Transverse colon (tissue), 4 donors: ENCODE measurements around the gene ABCA12. TPM values are rescaled to one million over a fixed set of nuclear protein-coding genes. Genes with fewer than 3 reads are reported as not detected.

ENCODE experiments used
- DNase-seq: peaks from one replicate; pipeline ENCODE4 v3.0.0-alpha.2; 2019
- H3K27ac ChIP-seq, 4 donors: fragments of 200-600 bp; sonication (generic); 2 replicates each; pipeline ENCODE4 v1.5.1; 2016 to 2018; ENCODE audit warnings: inconsistent platforms in 4 of 4
- H3K27me3 ChIP-seq: fragments of 200-600 bp; sonication (generic); 2 replicates; pipeline ENCODE4 v1.5.1; 2017; ENCODE audit warnings: inconsistent platforms
- H3K36me3 ChIP-seq, 4 donors: fragments of 200-600 bp; sonication (generic); 2 replicates each; pipeline ENCODE4 v1.5.1; 2017 to 2019; ENCODE audit warnings: inconsistent platforms in 4 of 4
- H3K4me1 ChIP-seq, 4 donors: fragments of 200-600 bp; sonication (generic); 2 replicates each; pipeline ENCODE4 v1.5.1; 2017 to 2020; ENCODE audit warnings: inconsistent platforms in 4 of 4
- H3K4me3 ChIP-seq, 4 donors: fragments of 200-600 bp; sonication (generic); 1 replicate in 1 of 4; 2 replicates in 3 of 4; pipeline versions ENCODE4 v1.5.1 to v1.6.1; 2017 to 2019; ENCODE audit warnings: inconsistent platforms in 4 of 4
- H3K9me3 ChIP-seq, 2 donors: fragments of 200-600 bp; sonication (generic); 2 replicates each; pipeline ENCODE4 v1.5.1; 2017 to 2019; ENCODE audit warnings: inconsistent platforms in 2 of 2
- EP300 ChIP-seq: sonication (generic); formaldehyde crosslinking; IDR thresholded peaks from one replicate; pipeline ENCODE4 v1.6.1; 2017; ENCODE audit warnings: antibody characterized with exemption, low read depth
- POLR2A ChIP-seq: fragments of 450-650 bp; IDR thresholded peaks from one replicate; pipeline ENCODE4 v1.6.1; 2016; ENCODE audit warnings: antibody characterized with exemption, mild to moderate bottlenecking, moderate library complexity
- POLR2AphosphoS5 ChIP-seq, 3 donors: sonication (generic); formaldehyde crosslinking; IDR thresholded peaks; one replicate each; pipeline ENCODE4 v1.6.1; 2016; ENCODE audit warnings: antibody characterized with exemption in 3 of 3
- WGBS, 2 donors: methylation state at CpG; one replicate each; pipeline ENCODE4 v1.1.5; 2018; ENCODE audit warnings: low coverage in 1 of 2; 5-methylcytosine and 5-hydroxymethylcytosine counted together
- in situ Hi-C, 4 donors: fragments of 200-750 bp; cut with MboI; loops; one replicate each; pipeline versions ENCODE4 v1.15.0 to v1.15.1; 2017; ENCODE audit warnings: low sequenced_read_pairs in 3 of 4, low pct_ligation_motif_present in 1 of 4, low pct_unique_long_range_greater_than_20kb in 1 of 4
- intact Hi-C: fragments of 100-400 bp; cut with DNase I; formaldehyde crosslinking; loops from one replicate; pipeline ENCODE4 v1.15.1; 2023; ENCODE audit warnings: low total_unique reads
- total RNA-seq, 4 donors: library from RNA; depleted of rRNA; stranded (reverse); fragments of >200 nt; gene quantifications; one replicate each; pipeline ENCODE4 v1.1.0, GENCODE V29; 2016
- TF ChIP-seq, protein P1 (sequence below), 5 experiments: fragments of 200-600 bp in 3 of 5; fragments of 450-650 bp in 2 of 5; sonication (generic) in 3 of 5; IDR thresholded peaks; 1 replicate in 2 of 5; 2 replicates in 3 of 5; pipeline ENCODE4 v1.5.1; 2016 to 2017; ENCODE audit warnings: antibody characterized with exemption in 5 of 5, inconsistent platforms in 3 of 5, mild to moderate bottlenecking in 2 of 5, moderate library complexity in 1 of 5

ABCA12 gene
- total RNA-seq, 4 donors from 2014 or later, result 0.14 to 0.16 TPM; not detected in 2

DNA sequence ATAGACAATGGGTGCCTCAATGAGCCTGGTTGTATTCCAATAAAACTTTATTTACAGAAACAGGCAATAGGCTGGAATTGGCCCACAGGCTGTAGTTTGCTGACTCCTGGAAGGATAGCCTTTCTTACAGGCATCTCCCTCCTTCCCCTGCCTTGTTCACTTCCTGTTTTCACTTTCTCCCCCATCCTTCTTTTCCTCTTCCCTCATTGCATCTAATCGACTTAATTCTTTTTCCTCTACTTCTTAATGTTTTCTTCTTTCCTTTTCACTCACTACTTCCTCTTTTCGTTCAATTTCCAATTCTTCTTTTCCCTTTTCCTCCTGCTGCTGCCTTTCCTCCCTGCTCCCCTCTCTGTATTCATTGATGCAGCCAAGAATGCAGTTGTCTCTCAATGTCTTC is 70.0 kb downstream of the ABCA12 start:
- Histone ChIP-seq H3K4me3 (no peak overlapping the region), H3K36me3 (no peaks in the 10 kb centered on the region), H3K27ac (no peak overlapping the region), H3K27me3 (no peaks in the 10 kb centered on the region), H3K4me1 (no peaks in the 10 kb centered on the region), H3K9me3 (no peaks in the 10 kb centered on the region)
- DNase-seq, result no peak
- TF ChIP-seq POLR2AphosphoS5 (IDR thresholded peaks at IDR 0.05) (no peak), POLR2A (no peak), EP300 (no peak)
- TF ChIP-seq, protein P1, sequence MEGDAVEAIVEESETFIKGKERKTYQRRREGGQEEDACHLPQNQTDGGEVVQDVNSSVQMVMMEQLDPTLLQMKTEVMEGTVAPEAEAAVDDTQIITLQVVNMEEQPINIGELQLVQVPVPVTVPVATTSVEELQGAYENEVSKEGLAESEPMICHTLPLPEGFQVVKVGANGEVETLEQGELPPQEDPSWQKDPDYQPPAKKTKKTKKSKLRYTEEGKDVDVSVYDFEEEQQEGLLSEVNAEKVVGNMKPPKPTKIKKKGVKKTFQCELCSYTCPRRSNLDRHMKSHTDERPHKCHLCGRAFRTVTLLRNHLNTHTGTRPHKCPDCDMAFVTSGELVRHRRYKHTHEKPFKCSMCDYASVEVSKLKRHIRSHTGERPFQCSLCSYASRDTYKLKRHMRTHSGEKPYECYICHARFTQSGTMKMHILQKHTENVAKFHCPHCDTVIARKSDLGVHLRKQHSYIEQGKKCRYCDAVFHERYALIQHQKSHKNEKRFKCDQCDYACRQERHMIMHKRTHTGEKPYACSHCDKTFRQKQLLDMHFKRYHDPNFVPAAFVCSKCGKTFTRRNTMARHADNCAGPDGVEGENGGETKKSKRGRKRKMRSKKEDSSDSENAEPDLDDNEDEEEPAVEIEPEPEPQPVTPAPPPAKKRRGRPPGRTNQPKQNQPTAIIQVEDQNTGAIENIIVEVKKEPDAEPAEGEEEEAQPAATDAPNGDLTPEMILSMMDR (IDR thresholded peaks at IDR 0.05), result no peak
- 35 to 46% methylated on average over 2 of the region's 2 CpGs for WGBS, 2 donors
- intact Hi-C loops (no loop called here), in situ Hi-C loops (no loop called here)

DNA sequence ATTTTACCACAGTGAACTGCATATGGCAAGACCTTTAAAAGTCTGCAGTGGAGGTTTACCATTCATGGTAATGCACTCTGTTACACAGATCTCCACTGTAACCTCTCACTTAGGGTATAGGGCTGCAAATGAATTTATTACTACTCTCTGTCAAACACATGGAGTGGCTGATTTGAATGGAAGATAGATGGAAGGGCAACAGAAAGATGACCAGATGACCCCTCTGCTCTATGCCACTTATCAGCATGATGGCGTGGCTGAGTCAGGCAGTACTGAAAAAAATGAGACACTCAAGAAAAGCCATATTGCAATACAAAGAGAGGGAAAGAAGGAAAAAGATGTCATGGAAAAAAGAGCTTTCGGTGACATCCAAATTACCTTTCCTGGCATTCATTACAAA is 72.3 kb downstream of the ABCA12 start:
- H3K36me3 ChIP-seq, result no peaks in the 10 kb centered on the region
- DNase-seq, result no peak
- no peaks in the 10 kb centered on the region for H3K4me1 ChIP-seq
- no peaks in the 10 kb centered on the region for H3K27me3 ChIP-seq
- TF ChIP-seq POLR2A (no peak), POLR2AphosphoS5 (IDR thresholded peaks at IDR 0.05) (no peak), EP300 (no peak)
- TF ChIP-seq, protein P1 (IDR thresholded peaks at IDR 0.05), result no peak
- H3K27ac ChIP-seq, result no peak overlapping the region
- intact Hi-C loops, result no loop called here
- no peak overlapping the region for H3K4me3 ChIP-seq
- in situ Hi-C loops, result no loop called here
- H3K9me3 ChIP-seq, result no peaks in the 10 kb centered on the region
- WGBS, 2 donors, result 70 to 81% methylated on average over 2 of the region's 2 CpGs

DNA sequence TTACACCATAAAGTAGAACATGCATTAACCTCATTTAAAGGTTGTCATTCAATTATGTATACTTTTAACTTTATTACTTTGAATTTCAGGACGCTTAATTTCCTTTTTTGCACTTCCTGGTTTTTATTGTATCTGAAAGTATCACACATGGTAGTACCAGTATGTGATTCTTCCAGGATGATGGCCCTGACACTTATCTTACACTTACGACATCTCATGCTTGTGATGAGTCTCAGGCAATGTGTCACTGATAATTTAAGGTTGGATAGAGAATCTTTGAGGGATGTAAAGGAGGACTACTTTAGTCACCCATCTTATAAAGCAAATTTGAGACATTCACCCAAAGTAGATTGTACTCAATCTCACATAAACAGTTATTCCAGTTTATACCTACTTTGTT is 74.9 kb downstream of the ABCA12 start:
- intact Hi-C loops, result no loop called here
- Histone ChIP-seq H3K27me3 (no peaks in the 10 kb centered on the region), H3K9me3 (no peaks in the 10 kb centered on the region), H3K4me1 (no peaks in the 10 kb centered on the region), H3K36me3 (no peaks in the 10 kb centered on the region), H3K27ac (no peak overlapping the region), H3K4me3 (no peak overlapping the region)
- in situ Hi-C loops, result no loop called here
- 45 to 48% methylated on average over 2 of the region's 2 CpGs for WGBS, 2 donors
- no peak for DNase-seq
- TF ChIP-seq POLR2A (no peak), POLR2AphosphoS5 (IDR thresholded peaks at IDR 0.05) (no peak), EP300 (no peak)
- TF ChIP-seq, protein P1 (IDR thresholded peaks at IDR 0.05), result no peak

DNA sequence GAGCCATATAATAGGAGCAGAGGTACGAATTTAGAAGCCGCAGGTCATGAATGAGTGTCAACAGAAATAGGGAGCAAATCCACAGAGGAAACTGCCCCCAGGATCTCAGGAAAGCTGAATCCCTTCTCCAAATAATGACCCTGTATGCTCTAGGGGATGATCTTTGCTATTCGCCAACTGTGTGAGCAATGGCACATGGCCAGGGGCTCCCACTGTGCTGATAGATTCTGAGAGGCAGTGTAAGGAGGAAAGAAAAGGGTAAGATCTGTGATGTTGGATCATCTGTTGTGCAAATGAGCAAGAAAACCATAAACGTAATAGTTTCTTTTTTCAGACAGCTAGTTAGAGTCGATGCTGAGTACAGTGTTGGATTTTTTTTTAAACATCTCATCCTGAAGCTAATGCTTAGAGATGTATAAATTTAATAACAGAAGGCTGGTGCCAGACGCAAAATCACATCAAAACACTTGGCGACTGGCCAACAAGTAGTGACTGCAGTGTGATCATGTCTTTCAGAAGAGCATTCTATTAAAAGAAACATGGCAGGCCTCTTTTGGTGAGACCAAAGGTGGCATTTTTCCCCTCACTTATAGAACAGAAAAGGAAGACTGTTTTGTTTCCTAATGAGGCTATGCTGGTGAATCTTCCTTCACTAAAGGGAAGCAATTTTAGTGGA is 77.4 kb downstream of the ABCA12 start:
- Histone ChIP-seq H3K27me3 (no peaks in the 10 kb centered on the region), H3K27ac (no peak overlapping the region), H3K4me1 (no peaks in the 10 kb centered on the region), H3K4me3 (no peak overlapping the region), H3K36me3 (no peaks in the 10 kb centered on the region), H3K9me3 (no peaks in the 10 kb centered on the region)
- TF ChIP-seq, protein P1 (IDR thresholded peaks at IDR 0.05), result no peak
- no peak for TF ChIP-seq POLR2A
- TF ChIP-seq POLR2AphosphoS5 (IDR thresholded peaks at IDR 0.05), result no peak
- no peak for TF ChIP-seq EP300
- in situ Hi-C loops (no loop called here), intact Hi-C loops (no loop called here)
- WGBS, 2 donors, result 63 to 70% methylated on average over 5 to 7 of the region's 7 CpGs
- no peak for DNase-seq
